Measurements from ENCODE around the gene CACNA1I.

GRCh38 chr22:39545386-39546365, 24.9 kb upstream of the CACNA1I start:
- TF ChIP-seq CTCF (conservative IDR thresholded peaks at IDR 0.05): no peak
- no peak for TF ChIP-seq ZFX (IDR thresholded peaks at IDR 0.05)
